GM19395 (cell line): ENCODE measurements around the gene ZYX.
"Not testable (repeated sequence)": the region's sequence is repeated elsewhere in the genome, so short reads cannot be mapped to it uniquely, and the experiment has no call there.

ENCODE experiments used
- ATAC-seq: cut with Tn5 transposase; IDR thresholded peaks from one replicate; pipeline ENCODE4 v1.9.1; 2021; ENCODE audit warnings: mild to moderate bottlenecking, moderate library complexity; ENCODE audit not compliant: unreplicated experiment

The ZYX gene

DNA sequence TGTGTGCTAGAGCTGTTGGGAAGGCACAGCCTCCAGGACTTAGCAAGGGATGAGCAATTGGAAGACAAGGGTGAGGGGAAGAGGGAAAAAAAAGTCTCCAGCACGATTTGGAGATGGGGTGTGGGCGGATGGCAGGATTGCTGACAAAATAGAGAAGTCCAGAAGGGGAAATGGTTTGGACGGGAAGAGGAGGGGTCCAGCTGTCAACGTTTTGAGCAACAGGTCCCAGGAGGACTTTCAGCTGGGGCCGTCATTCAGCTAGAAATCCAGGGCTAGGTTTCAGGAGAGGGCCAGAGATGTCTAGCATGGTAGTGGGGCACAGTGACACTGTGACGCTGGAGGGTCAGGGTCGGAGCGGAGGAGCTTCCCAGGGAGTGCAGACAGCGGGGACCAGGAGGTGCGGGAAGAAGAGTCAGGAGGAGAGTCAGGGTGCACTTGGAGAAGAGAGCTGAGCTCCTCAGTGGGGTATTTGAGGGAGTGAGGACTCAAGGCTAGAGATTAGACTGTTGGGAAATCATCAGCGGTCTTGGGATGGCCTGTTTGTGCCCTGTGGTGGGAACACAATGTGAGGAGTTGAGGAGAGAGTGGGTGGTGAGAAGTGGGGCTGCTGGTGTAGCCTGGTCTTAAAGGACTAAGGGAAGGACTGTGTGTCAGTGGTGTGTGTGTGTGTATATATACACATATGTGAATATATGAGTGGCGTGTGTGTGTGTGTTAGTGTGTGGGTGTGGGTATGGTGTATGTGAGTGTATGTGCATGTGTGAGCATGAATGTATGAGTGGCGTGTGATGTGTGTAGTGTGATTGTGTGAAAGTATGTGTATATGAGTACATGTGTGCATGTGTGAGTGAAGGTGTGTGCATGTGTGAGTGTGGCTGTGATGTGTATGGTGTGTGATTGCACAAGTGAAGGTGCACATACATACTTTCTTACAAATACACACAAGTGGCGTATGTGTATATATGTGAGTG is 3.8 kb downstream of the ZYX start:
- ATAC-seq = no peak

DNA sequence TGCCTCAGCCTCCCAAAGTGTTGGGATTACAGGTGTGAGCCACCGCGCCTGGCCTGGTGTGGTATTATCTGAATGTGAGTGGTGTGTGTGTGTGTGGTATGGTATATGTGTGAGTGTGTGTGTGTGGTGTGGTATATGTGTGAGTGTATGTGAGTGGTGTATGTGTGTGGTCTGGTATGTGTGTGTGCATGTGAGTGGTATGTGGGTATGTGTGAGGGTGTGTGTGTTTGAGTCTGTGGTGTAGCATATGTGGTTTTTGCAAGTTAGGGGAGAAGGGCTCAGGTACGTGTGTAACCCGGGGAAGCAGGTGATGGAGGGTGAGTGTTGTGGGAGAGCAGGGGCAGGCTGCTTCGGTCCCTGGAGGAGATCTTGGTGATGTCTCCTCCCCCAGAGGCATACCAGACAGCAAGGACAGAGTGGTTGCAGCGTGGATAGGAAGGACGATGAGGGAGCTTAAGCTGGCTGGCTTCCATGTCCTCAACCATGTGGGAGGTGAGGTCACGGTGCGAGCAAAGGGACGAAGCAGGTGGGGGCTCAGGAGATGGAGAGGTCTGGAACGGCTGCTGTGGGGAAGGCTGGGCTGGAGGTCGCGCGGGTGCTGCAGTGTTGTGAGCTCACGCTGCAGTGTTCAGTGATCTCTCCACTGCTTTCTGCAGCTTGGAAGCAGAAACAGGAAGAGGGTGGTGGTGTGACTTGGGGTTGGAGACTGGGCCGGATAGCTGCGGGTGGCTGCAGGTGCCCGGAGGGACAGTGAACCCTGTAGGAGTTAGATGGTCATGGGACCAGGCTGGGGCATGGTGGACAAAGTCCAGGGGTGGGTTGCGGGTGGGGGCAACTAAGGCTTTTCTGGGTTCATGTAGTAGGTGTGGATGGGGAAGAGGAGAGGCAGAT is 5.0 kb downstream of the ZYX start:
- ATAC-seq = no peak

DNA sequence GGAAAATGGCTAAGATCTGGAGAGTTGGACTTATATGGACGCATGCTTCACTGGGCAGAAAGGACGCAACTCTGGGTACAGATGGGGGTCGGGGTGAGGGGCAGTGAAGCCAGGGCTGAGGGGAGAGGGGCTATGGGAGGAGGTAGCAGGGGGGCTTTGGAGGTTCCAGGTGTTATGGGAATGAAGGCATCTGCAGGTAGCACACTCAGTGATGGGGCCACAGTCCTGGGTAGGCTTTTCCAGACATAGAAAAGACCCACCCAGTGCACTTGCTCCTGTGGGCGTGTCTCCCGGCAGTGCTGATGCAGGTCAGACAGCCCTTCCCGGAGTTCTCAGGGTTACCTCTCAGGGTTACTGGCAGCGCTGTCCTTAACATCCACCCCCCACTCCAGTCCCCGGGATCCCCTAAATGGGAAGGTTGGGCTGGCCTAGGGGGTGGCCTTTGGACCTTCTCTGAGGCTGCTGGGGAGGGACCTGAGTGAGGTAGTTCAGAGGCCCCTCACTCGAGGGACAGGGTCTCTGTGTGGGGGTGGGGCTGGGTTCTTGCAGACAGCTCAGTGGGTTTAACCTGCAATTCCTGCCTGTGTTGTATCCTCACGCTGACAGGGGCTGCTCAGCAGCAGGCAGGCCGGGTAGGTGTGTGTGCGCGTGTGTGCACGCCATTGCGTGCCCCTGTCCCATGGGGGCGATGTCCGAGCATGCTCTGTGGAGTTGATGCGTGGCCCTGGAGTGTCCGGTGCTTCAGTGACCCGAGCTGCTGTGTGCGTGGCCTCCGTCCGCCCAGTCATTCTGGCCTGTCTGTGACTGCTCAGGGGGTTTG is 6.2 kb downstream of the ZYX start:
- no peak for ATAC-seq

DNA sequence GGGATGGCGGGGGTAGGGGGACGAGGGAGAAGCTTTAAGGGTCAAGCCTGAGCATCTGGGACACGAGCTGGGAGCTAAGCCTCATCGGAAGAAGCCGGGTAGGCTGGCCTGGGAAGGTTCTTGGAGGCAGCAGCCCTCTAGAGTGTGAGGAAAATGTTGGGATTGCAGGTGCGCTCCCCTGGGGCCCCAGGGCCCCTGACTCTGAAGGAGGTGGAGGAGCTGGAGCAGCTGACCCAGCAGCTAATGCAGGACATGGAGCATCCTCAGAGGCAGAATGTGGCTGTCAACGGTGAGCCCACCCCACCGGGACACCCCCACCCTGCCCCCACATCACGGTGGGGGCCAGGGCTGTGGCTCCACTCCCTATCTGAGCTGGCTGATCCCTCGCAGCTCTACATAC is 6.9 kb downstream of the ZYX start:
- no peak for ATAC-seq

GRCh38 chr7:143388491-143389101 is 7.5 kb downstream of the ZYX start:
- ATAC-seq = no peak

GRCh38 chr7:143389316-143390103 is 8.4 kb downstream of the ZYX start:
- ATAC-seq = no peak

DNA sequence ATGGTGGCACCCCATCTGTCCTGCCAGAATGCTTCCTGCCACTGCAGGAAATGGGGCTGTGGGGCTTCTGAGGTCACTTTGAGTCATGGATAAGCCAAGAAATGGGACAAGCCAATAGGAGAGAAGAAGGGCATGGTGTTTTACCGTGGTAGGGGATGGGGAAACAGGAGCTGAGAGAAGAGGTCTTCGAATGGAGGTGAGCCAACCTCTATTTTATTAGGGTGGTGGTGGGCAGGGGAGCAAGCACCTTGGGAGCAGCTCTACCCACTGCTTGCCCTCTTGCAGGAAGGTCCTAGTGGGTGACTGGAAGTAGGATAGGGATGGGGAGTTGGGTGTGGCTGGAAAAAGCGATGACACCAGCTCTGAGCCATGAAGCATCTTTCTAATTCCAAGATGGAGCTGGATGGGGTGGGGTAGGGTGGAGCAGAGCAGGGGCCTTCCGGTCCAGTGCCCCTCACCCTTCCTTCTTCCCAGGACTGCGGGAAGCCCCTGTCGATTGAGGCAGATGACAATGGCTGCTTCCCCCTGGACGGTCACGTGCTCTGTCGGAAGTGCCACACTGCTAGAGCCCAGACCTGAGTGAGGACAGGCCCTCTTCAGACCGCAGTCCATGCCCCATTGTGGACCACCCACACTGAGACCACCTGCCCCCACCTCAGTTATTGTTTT is 9.1 kb downstream of the ZYX start:
- ATAC-seq = no peak

GRCh38 chr7:143390773-143391317 is 9.7 kb downstream of the ZYX start:
- no peak for ATAC-seq

DNA sequence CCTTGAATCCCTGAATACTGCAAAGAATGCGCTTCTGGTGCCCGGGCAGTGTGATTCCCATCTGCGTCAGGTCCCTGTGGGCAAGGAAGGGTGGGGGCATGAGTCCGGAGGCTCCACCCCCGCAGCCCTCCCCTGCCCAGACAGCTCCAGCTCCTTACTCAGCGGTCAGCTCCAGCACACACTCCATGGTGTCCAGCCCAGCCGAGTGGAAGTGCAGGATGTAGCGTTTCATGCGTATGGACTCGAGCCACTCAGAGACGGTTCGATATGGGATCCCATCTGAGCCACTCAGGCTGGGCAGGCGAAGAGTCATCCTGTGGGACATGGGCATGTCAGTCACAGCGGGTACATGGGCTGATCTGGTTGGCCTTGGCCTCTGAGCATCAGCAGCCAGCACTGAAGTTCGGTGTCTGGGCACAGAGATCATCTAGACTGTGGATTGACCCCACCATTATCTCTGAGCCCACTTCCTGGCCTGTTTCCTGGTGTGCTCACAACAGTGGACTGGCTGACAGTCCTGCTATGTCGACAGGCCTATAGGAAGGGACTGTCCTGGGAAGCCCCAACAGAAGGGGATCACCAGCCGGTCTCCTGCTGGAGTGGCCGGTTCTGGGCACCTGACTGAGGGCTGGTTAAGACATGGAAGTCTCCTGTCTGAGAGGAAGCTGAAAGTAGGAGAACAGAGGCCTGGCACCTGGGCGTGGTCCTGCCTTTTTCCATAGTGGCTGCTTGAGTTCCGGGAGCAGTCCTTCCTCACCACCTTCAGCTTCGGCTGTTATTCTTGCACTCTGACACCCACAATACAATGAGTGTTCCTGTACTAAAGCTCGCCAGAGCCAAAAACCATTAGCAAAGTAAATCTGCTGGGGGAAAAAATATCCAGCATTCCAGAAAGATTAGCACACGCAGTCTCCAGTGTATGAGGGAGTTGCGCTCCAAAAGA is 10.6 kb downstream of the ZYX start:
- ATAC-seq = no peak

DNA sequence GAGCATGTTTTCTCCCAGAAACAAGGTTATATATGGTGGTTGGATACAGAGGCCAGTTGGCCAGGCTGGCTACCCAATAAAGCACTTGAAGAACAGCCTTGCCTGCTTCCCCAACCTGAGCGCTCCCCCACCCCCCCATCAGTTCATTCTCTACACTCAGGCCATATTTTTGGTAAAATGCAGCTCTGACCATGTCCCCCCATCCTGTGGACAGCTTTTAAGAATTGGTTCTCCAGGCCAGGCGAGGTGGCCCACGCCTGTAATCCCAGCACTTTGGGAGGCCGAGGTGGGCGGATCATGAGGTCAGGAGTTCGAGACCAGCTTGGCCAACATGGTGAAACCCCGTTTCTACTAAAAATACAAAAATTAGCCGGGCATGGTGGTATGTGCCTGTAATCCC is 11.3 kb downstream of the ZYX start:
- not testable (repeated sequence) for ATAC-seq

DNA sequence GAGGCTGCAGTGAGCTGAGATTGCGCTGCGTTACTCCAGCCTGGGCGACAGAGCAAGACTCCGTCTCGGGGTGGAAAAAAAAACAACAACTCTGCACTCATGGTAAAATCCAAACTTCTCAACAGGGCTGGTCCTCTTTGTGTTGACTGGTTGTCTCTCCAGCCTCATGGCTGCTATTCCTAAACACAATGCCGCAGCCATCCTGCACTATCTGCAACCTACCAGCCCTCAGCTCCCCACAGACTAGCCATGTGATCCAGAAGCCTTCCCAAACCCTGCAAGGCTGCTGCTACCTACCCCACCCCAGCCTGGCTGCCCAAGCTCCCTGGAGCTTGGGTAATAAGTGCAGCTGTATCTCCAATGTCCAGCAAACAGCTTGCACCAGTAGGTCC is 11.7 kb downstream of the ZYX start:
- no peak for ATAC-seq

DNA sequence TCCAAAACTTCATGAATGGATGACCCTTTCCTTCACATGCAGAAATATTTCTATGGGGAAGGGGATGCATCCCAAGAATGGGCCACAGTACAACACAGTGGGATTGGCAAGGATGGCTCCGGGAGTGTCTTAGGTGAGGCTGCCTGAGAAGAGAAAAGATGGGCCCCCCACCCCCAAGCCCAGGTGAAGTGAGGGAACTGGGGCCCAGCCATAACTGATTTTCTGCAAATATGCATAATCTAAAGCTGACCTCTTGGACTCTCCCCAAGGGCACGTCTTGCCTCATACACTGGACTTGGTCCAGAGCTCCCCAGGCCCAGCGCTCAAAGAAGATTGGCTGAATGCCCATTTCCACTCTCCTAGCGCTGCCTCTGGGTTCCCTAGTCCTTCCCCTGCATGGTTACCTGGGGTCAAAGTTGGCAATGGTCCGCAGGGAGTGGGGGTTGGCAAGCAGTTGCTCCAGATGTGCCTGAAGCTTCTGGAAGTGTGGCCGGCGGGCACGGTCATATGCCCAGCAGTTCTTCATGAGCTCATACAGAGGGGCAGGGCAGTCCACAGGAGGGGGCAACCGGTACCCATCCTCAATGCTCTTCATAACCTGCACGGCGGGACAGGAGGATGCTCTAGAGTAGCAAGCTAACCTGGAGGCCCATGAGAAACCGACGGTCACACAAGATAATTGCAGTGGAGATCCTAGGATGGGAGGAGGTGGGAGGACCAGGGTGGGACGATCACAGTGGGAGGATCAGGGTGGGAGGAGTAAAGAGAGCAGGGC is 12.3 kb downstream of the ZYX start:
- ATAC-seq = no peak

- ATAC-seq = no peak
Observed at GRCh38 chr7:143394068-143394467, 12.9 kb downstream of the ZYX start.

- no peak for ATAC-seq
Observed at GRCh38 chr7:143394777-143395176, 13.6 kb downstream of the ZYX start.

- ATAC-seq = no peak
Observed at GRCh38 chr7:143395187-143396149, 14.3 kb downstream of the ZYX start.

- no peak for ATAC-seq
Observed at GRCh38 chr7:143396182-143396581, 15.0 kb downstream of the ZYX start.
